Peyer's patch (tissue), 4 donors: ENCODE results near the gene SEMA4A. TPM values are rescaled to one million over a fixed set of nuclear protein-coding genes. Genes with fewer than 3 reads are reported as not detected.

ENCODE experiments used
- DNase-seq, 3 donors: peaks; one replicate each; pipeline ENCODE4 v3.0.0-alpha.2; 2017 to 2019
- H3K27ac ChIP-seq, 4 donors: fragments of 200-600 bp; sonication (generic); one replicate each; pipeline ENCODE4 v1.5.1; 2016 to 2019
- H3K27me3 ChIP-seq, 2 donors: fragments of 200-600 bp; sonication (generic); one replicate each; pipeline ENCODE4 v1.5.1; 2019
- H3K36me3 ChIP-seq, 3 donors: fragments of 200-600 bp; sonication (generic); one replicate each; pipeline ENCODE4 v1.5.1; 2016 to 2019
- H3K4me1 ChIP-seq, 4 donors: fragments of 200-600 bp; sonication (generic); one replicate each; pipeline ENCODE4 v1.5.1; 2016 to 2019
- H3K4me3 ChIP-seq, 4 donors: fragments of 200-600 bp; sonication (generic); 1 replicate in 3 of 4; 2 replicates in 1 of 4; pipeline ENCODE4 v1.5.1; 2016 to 2019; ENCODE audit warnings: mild to moderate bottlenecking in 1 of 4
- H3K9me3 ChIP-seq, 4 donors: fragments of 200-600 bp; sonication (generic); one replicate each; pipeline ENCODE4 v1.5.1; 2016 to 2019; ENCODE audit warnings: mild to moderate bottlenecking in 1 of 4
- CTCF ChIP-seq, 6 experiments: fragments of 450-650 bp in 4 of 6; fragments of 200-600 bp in 2 of 6; sonication (generic) in 1 of 6; IDR thresholded peaks; one replicate each; pipeline ENCODE4 v1.5.1; 2017 to 2019; ENCODE audit warnings: antibody characterized with exemption in 6 of 6, mild to moderate bottlenecking in 3 of 6, moderate library complexity in 1 of 6
- POLR2A ChIP-seq, 2 donors: fragments of 450-650 bp; IDR thresholded peaks; one replicate each; pipeline ENCODE4 v1.5.1; 2017; ENCODE audit warnings: antibody characterized with exemption in 2 of 2, mild to moderate bottlenecking in 2 of 2, moderate library complexity in 2 of 2
- total RNA-seq, 4 donors: library from RNA; depleted of rRNA; stranded (reverse); fragments of >200 nt; gene quantifications; one replicate each; pipeline ENCODE4 v1.1.0, GENCODE V29; 2016

The SEMA4A gene
- total RNA-seq, 4 donors from 2014 or later, result 1.5 to 19.0 (median 3.2) TPM

GRCh38 chr1:156196445-156196844 lies 43.1 kb downstream of the SEMA4A start:
- H3K36me3 ChIP-seq, result peaks cover 0 to 13% (median 0%) of the 10 kb centered on the region in 3 donors
- no peak for TF ChIP-seq POLR2A (IDR thresholded peaks at IDR 0.05)
- no peak for TF ChIP-seq CTCF (IDR thresholded peaks at IDR 0.05)
- H3K27me3 ChIP-seq, result no peaks in the 10 kb centered on the region
- H3K9me3 ChIP-seq, result no peaks in the 10 kb centered on the region
- H3K4me1 ChIP-seq, result peaks cover 0 to 45% (median 6%) of the 10 kb centered on the region in 4 donors
- H3K4me3 ChIP-seq, result no peak overlapping the region
- no peak overlapping the region for H3K27ac ChIP-seq
- no peak for DNase-seq

- Histone ChIP-seq H3K4me1 (peaks cover 0 to 52% (median 6%) of the 10 kb centered on the region in 4 donors), H3K27ac (peak overlapping the region in 2 of 4 donors; percentile 2 to 56), H3K27me3 (no peaks in the 10 kb centered on the region), H3K4me3 (no peak overlapping the region), H3K9me3 (no peaks in the 10 kb centered on the region), H3K36me3 (peaks cover 0 to 13% (median 0%) of the 10 kb centered on the region in 3 donors)
- TF ChIP-seq CTCF (IDR thresholded peaks at IDR 0.05) (no peak), POLR2A (IDR thresholded peaks at IDR 0.05) (no peak)
- DNase-seq, result no peak
These were observed 45.5 kb downstream of the SEMA4A start for GRCh38 chr1:156198831-156199349.

- Histone ChIP-seq H3K27me3 (no peaks in the 10 kb centered on the region), H3K27ac (no peak overlapping the region), H3K9me3 (no peaks in the 10 kb centered on the region), H3K36me3 (peaks cover 0 to 18% (median 0%) of the 10 kb centered on the region in 3 donors), H3K4me1 (peaks cover 0 to 45% (median 3%) of the 10 kb centered on the region in 4 donors), H3K4me3 (no peak overlapping the region)
- DNase-seq, result no peak
- TF ChIP-seq CTCF (IDR thresholded peaks at IDR 0.05) (no peak), POLR2A (IDR thresholded peaks at IDR 0.05) (no peak)
These were observed 46.7 kb downstream of the SEMA4A start for GRCh38 chr1:156200044-156200443.

GRCh38 chr1:156203331-156203730 lies 49.9 kb downstream of the SEMA4A start:
- H3K36me3 ChIP-seq, result peaks cover 0 to 49% (median 0%) of the 10 kb centered on the region in 3 donors
- no peaks in the 10 kb centered on the region for H3K27me3 ChIP-seq
- no peak for DNase-seq
- no peaks in the 10 kb centered on the region for H3K9me3 ChIP-seq
- peaks cover 0 to 25% (median 2%) of the 10 kb centered on the region in 4 donors for H3K4me1 ChIP-seq
- H3K4me3 ChIP-seq, result no peak overlapping the region
- no peak overlapping the region for H3K27ac ChIP-seq
- TF ChIP-seq CTCF (IDR thresholded peaks at IDR 0.05) (no peak), POLR2A (IDR thresholded peaks at IDR 0.05) (no peak)

GRCh38 chr1:156204686-156205085 lies 51.3 kb downstream of the SEMA4A start:
- no peaks in the 10 kb centered on the region for H3K27me3 ChIP-seq
- peaks cover 0 to 58% (median 0%) of the 10 kb centered on the region in 3 donors for H3K36me3 ChIP-seq
- H3K9me3 ChIP-seq, result no peaks in the 10 kb centered on the region
- no peak overlapping the region for H3K27ac ChIP-seq
- no peak overlapping the region for H3K4me3 ChIP-seq
- TF ChIP-seq POLR2A (IDR thresholded peaks at IDR 0.05) (no peak), CTCF (IDR thresholded peaks at IDR 0.05) (no peak)
- peaks cover 0 to 12% (median 0%) of the 10 kb centered on the region in 4 donors for H3K4me1 ChIP-seq
- DNase-seq, result no peak
